Thyroid gland (tissue), 4 donors: ENCODE measurements around the gene HMGB4. TPM values are rescaled to one million over a fixed set of nuclear protein-coding genes. Genes with fewer than 3 reads are reported as not detected.
A peak's percentile ranks its signal among the peaks of the same experiment; 100 is the strongest.

Experiments
- DNase-seq, 2 donors: peaks; one replicate each; pipeline ENCODE4 v3.0.0-alpha.2; 2019
- H3K27ac ChIP-seq, 3 donors: fragments of 200-600 bp; sonication (generic); 1 replicate in 2 of 3; 2 replicates in 1 of 3; pipeline ENCODE4 v1.5.1; 2016 to 2019; ENCODE audit warnings: mild to moderate bottlenecking in 1 of 3, moderate library complexity in 1 of 3
- H3K27me3 ChIP-seq: fragments of 200-600 bp; sonication (generic); one replicate; pipeline ENCODE4 v1.5.1; 2019
- H3K36me3 ChIP-seq, 2 donors: fragments of 200-600 bp; sonication (generic); one replicate each; pipeline ENCODE4 v1.5.1; 2016 to 2019
- H3K4me1 ChIP-seq, 2 donors: fragments of 200-600 bp; sonication (generic); one replicate each; pipeline ENCODE4 v1.5.1; 2017 to 2019
- H3K4me3 ChIP-seq, 3 donors: fragments of 200-600 bp; sonication (generic); replicated peaks in 1 of 3; 1 replicate in 2 of 3; 2 replicates in 1 of 3; pipeline ENCODE4 v1.5.1; 2016; ENCODE audit warnings: mild to moderate bottlenecking in 1 of 3
- H3K9me3 ChIP-seq: fragments of 200-600 bp; sonication (generic); one replicate; pipeline ENCODE4 v1.5.1; 2017
- POLR2A ChIP-seq, 2 donors: fragments of 450-650 bp; IDR thresholded peaks; one replicate each; pipeline ENCODE4 v1.6.1; 2017; ENCODE audit warnings: antibody characterized with exemption in 2 of 2, mild to moderate bottlenecking in 2 of 2, moderate library complexity in 1 of 2
- WGBS, 2 donors: methylation state at CpG; one replicate each; pipeline ENCODE4 v1.1.5; 2017; 5-methylcytosine and 5-hydroxymethylcytosine counted together
- intact Hi-C: fragments of 100-400 bp; cut with DNase I; formaldehyde crosslinking; loops from one replicate; pipeline ENCODE4 v1.15.1; 2023
- total RNA-seq, 4 donors: library from RNA; depleted of rRNA; stranded (reverse); fragments of >200 nt; gene quantifications; one replicate each; pipeline ENCODE4 v1.2.3, GENCODE V29; 2016
- TF ChIP-seq, protein P1 (sequence below), 6 experiments: fragments of 200-600 bp in 3 of 6; fragments of 450-650 bp in 3 of 6; sonication (generic) in 3 of 6; IDR thresholded peaks; one replicate each; pipeline ENCODE4 v1.5.1; 2016 to 2019; ENCODE audit warnings: antibody characterized with exemption in 6 of 6, mild to moderate bottlenecking in 2 of 6, inconsistent platforms in 1 of 6, moderate library complexity in 1 of 6

HMGB4 gene
- total RNA-seq, 4 donors from 2014 or later = 1.9 TPM; not detected in 3

DNA sequence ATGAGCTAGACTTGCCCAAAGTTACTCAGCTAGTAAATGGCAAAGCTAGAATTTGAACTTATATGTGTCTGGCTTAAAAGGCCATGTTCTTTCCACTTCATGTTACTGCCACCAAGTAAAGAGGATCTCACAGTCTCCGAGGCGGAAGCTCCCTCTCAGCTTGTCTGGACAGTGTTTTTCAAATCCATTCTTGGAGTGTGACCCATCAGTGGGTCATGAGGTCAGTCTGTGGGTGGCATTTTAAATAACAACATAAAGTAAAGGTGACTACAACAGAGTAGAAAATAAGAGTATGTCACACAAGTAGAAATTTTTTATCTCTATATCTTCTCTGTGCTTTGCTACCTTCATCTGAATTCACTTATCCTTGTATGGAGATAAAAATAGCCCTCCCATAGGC, 3.2 kb upstream of the HMGB4 start:
- no peak overlapping the region for H3K4me3 ChIP-seq
- WGBS, 2 donors = 50 to 67% methylated on average over 2 of the region's 2 CpGs
- no peak for TF ChIP-seq POLR2A (IDR thresholded peaks at IDR 0.05)
- TF ChIP-seq, protein P1, sequence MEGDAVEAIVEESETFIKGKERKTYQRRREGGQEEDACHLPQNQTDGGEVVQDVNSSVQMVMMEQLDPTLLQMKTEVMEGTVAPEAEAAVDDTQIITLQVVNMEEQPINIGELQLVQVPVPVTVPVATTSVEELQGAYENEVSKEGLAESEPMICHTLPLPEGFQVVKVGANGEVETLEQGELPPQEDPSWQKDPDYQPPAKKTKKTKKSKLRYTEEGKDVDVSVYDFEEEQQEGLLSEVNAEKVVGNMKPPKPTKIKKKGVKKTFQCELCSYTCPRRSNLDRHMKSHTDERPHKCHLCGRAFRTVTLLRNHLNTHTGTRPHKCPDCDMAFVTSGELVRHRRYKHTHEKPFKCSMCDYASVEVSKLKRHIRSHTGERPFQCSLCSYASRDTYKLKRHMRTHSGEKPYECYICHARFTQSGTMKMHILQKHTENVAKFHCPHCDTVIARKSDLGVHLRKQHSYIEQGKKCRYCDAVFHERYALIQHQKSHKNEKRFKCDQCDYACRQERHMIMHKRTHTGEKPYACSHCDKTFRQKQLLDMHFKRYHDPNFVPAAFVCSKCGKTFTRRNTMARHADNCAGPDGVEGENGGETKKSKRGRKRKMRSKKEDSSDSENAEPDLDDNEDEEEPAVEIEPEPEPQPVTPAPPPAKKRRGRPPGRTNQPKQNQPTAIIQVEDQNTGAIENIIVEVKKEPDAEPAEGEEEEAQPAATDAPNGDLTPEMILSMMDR (IDR thresholded peaks at IDR 0.05) = no peak
- H3K36me3 ChIP-seq = no peaks in the 10 kb centered on the region
- H3K4me1 ChIP-seq = no peaks in the 10 kb centered on the region
- DNase-seq = no peak
- intact Hi-C loops = no loop called here
- no peaks in the 10 kb centered on the region for H3K27me3 ChIP-seq
- H3K27ac ChIP-seq = no peak overlapping the region
- no peaks in the 10 kb centered on the region for H3K9me3 ChIP-seq

DNA sequence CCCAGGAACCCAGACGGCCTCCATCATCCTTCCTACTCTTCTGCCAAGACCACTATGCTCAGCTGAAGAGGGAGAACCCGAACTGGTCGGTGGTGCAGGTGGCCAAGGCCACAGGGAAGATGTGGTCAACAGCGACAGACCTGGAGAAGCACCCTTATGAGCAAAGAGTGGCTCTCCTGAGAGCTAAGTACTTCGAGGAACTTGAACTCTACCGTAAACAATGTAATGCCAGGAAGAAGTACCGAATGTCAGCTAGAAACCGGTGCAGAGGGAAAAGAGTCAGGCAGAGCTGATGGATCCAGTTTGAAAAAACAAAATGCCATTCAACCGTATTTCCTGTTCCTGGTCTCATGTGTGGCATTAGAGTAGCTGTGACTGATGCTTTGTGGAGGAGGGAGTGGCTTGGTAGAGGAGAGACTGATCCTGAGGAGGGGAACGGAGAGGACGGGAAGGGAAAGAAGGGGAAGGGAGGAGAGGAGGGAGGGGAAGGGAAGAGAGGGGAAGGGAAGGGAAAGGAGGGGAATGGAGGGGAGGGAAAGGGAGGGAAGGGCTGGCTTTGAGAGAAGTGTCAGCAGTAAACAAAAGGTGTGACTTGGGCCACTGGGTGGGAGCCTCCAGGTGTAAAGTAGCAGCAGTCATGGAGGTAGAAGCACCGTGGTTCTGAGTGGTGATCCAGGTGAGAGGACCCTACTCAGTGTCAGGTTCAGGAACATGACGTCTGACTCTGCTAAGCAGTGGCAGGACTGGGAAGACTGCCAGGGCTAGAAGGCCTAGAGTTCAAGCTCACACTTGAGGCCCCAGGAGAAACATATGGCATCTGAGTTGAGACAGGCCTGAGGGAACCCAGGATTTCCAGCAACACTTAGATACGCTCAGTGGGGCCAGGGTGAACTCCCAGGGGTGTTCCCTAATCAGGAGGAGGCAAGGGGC, 846 bp downstream of the HMGB4 start:
- no peak overlapping the region for H3K27ac ChIP-seq
- intact Hi-C loops = no loop called here
- H3K4me1 ChIP-seq = peaks cover 0 to 4% of the 10 kb centered on the region in 2 donors
- H3K27me3 ChIP-seq = no peaks in the 10 kb centered on the region
- TF ChIP-seq, protein P1 (IDR thresholded peaks at IDR 0.05) = no peak
- no peak for TF ChIP-seq POLR2A (IDR thresholded peaks at IDR 0.05)
- 33 to 39% methylated on average over 14 of the region's 14 CpGs for WGBS, 2 donors
- DNase-seq = peak in 1 of 2 donors; percentile 4
- H3K9me3 ChIP-seq = no peaks in the 10 kb centered on the region
- no peaks in the 10 kb centered on the region for H3K36me3 ChIP-seq
- no peak overlapping the region for H3K4me3 ChIP-seq

DNA sequence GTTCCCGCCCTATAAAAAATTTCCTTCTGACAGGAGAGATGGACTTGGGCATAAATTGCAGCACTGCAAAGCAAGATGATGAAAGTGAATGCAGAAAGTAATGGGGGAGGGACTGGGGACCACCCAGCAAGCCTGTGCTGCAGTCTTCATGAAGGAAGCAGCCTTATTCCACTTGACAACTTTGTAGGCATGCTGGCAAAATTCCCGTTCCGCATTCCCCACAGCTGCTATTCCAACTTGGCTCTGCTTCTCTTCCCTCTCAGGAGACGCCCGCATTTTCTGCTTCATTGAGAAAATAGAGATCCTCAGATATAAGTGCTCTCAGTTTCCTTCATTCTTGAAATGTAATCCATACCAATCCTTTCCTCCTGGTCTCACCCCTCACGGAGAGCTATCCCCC, 2.4 kb downstream of the HMGB4 start:
- no peak overlapping the region for H3K27ac ChIP-seq
- DNase-seq = peak; percentile 54 to 72
- 28 to 42% methylated on average over 6 of the region's 6 CpGs for WGBS, 2 donors
- no peaks in the 10 kb centered on the region for H3K27me3 ChIP-seq
- no peak overlapping the region for H3K4me3 ChIP-seq
- no peaks in the 10 kb centered on the region for H3K9me3 ChIP-seq
- intact Hi-C loops = no loop called here
- H3K36me3 ChIP-seq = no peaks in the 10 kb centered on the region
- no peak for TF ChIP-seq POLR2A (IDR thresholded peaks at IDR 0.05)
- TF ChIP-seq, protein P1 (IDR thresholded peaks at IDR 0.05) = no peak
- H3K4me1 ChIP-seq = peaks cover 0 to 4% of the 10 kb centered on the region in 2 donors

DNA sequence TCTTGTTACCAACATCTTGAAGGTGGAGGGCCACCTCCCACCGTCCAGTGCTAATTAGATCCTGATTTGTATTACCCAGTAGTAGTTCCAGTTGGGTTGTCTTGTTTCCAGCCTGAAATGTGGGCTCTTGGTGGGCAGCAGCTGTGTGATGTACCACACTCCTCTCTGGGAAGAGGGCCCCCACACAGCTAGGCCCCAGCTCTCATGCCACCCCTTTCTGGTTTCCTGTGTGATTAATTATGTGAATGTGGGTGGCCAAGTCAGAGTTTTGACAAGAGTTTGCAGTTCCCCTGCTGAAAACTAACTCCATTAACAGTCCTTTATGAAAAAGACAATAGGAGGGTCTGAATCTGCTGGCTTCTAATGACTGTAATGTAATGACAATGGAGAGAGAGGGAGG, 3.8 kb downstream of the HMGB4 start:
- WGBS, 2 donors = 97 to 100% methylated on average over 1 of the region's 1 CpG
- DNase-seq = no peak
- H3K27ac ChIP-seq = no peak overlapping the region
- no peaks in the 10 kb centered on the region for H3K27me3 ChIP-seq
- no peak for TF ChIP-seq POLR2A (IDR thresholded peaks at IDR 0.05)
- TF ChIP-seq, protein P1 (IDR thresholded peaks at IDR 0.05) = no peak
- peaks cover 0 to 4% of the 10 kb centered on the region in 2 donors for H3K4me1 ChIP-seq
- H3K9me3 ChIP-seq = no peaks in the 10 kb centered on the region
- intact Hi-C loops = no loop called here
- H3K36me3 ChIP-seq = no peaks in the 10 kb centered on the region
- H3K4me3 ChIP-seq = no peak overlapping the region

DNA sequence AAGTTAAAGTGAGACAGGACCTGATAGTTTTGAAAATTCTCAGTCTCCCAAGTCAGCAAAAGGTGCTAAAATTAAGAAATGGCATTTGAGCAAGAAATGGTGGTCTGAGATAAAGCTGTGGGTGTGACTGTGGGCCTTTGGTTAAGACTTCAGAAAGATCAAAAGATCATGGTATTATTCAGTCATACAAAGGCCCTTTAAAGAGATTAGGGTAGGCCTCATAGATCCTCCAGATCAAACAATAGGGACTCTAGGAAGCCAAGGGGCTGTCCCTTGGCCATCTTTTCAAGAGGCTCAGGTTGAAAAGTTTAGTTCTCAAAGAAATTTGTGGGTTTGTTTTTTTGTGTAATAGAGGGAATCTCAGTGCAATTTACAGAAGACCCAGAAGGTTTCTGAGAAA, 8.4 kb downstream of the HMGB4 start:
- H3K36me3 ChIP-seq = no peaks in the 10 kb centered on the region
- TF ChIP-seq POLR2A (IDR thresholded peaks at IDR 0.05) = no peak
- TF ChIP-seq, protein P1 (IDR thresholded peaks at IDR 0.05) = no peak
- intact Hi-C loops = no loop called here
- H3K27ac ChIP-seq = no peak overlapping the region
- H3K27me3 ChIP-seq = no peaks in the 10 kb centered on the region
- no peak overlapping the region for H3K4me3 ChIP-seq
- H3K9me3 ChIP-seq = no peaks in the 10 kb centered on the region
- DNase-seq = no peak
- no peaks in the 10 kb centered on the region for H3K4me1 ChIP-seq
